Posterior vena cava (tissue), 2 donors: Measurements from ENCODE around the gene CEP57. TPM values are rescaled to one million over a fixed set of nuclear protein-coding genes. Genes with fewer than 3 reads are reported as not detected.
"Not testable (repeated sequence)": the region's sequence is repeated elsewhere in the genome, so short reads cannot be mapped to it uniquely, and the experiment has no call there.

Source experiments
- DNase-seq: peaks from one replicate; pipeline ENCODE4 v3.0.0-alpha.2; 2020; ENCODE audit warnings: low spot score
- intact Hi-C, 2 donors: fragments of 100-400 bp; cut with DNase I; formaldehyde crosslinking; loops; one replicate each; pipeline versions ENCODE4 v1.14.1 to v1.14.2; 2022 to 2023
- total RNA-seq, 2 donors: library from RNA; stranded (reverse); fragmentation: NEBNext Ultra II Directional; extraction: Animal tissue kit (Norgen Biotek cat#: 25700); gene quantifications; one replicate each; pipeline ENCODE4 v1.2.1, GENCODE V29; 2021
- donor health status: DM: yes; HTN: yes; CAD: no.
- donor health status: DM: yes; HTN: yes; CAD: no.

CEP57 gene
- total RNA-seq, 2 donors from 2014 or later: 22.0 to 26.7 TPM

DNA sequence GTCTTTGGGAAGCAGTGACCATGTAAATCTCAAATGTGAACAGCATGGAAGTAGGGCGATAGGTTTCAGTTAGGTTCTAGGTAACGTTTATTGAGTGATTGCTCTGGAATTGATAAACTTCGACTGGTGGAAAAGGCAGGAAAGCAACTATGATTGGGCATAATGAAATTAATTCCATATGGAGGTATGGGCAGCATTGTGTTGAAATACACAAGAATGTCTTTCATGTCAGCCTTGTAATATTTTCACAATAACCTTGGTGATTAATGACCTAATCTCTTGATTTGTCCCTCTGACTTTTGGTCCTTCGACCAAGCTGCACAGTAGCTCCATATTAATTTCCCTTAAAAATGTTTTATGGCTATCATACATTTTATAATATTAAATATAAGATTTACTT, 2.8 kb downstream of the CEP57 start:
- DNase-seq: no peak
- intact Hi-C loops: no loop called here

DNA sequence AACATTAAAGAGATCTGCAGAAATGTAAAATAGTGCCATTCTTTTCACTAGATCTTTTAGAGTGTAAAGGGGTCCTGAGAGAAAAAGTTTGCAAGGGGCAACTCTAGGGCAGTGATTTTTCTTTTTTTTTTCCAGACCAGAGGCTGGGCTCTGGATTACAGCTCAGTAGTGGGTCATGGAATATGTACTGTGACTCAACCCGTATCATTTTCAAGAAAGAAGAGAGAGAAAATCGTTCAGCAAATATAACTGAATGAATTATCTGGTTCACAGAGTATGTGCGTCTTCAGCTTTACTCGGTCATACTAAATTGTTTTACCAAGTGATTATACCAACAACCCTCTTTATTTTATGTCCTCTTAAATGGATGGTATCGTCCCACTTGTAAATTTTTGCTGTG, 3.8 kb downstream of the CEP57 start:
- no peak for DNase-seq
- intact Hi-C loops: no loop called here

DNA sequence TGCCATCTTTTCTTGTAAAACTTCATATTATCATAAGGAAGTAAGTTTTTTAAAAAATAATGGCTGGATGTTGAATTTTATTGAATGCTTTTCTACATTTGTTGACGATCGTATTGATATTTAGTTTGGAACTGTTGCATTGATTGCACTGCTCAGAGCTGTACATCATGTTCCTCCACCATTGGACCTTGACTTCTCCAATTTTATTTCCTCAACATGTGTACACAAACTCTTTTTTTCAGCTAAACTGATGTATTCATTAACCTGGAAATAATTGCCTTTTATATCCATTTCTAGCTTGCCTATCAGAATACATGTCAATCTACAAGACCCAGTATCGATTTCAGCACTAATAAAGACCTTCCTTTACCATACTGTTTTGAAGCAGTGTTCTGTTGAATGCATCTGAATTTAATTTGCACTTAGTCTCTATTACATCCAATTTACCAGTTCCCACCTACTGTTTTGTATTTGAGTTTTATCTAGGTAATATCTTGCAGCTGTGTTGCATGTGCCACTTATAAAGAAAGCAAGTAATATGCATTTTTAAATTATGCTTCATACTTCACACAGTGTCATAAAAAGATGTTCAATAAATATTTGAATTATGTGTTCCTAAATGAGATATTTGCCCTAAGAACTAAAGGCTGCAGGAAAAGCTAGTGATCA, 5.5 kb downstream of the CEP57 start:
- DNase-seq: no peak
- intact Hi-C loops: no loop called here

DNA sequence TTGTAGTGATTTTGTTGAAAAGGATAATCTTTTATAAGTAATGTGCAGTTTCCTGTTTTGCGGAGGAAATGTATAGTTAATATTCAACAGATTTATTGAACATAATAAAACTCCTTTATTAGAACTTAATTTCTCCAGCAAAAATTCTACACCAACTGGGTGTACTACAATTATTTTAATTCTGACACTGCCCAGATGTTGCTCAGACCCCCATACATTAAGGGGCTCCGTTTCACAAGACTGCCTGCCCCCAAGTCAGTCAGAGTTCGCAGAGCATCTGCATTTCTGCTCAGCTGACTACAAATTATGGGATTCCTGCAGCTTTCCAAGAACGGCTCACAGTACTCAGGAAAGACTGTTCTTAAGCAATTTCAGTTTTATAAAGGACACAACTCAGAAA, 6.2 kb downstream of the CEP57 start:
- intact Hi-C loops: no loop called here

DNA sequence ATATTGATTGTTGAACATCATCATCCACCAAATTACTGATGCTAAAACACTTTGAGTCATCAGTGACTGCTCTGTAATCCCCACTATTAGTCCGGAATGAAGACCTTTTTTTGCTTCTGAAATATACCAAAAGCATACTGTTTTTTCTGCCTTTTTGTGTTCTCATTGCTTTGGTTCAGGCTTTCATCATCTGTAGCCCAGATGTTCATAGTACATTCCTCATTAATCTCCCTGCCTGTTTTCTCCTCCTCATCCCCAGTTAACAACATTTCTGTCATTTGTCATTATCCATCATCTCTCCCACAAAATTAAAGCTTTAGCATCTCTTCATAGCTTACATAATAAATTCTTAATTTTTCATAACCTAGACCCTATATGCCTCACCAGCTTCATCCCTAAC, 9.2 kb downstream of the CEP57 start:
- DNase-seq: no peak

More for the DNA sequence above, 6.2 kb downstream of the CEP57 start:
- DNase-seq: no peak

DNA sequence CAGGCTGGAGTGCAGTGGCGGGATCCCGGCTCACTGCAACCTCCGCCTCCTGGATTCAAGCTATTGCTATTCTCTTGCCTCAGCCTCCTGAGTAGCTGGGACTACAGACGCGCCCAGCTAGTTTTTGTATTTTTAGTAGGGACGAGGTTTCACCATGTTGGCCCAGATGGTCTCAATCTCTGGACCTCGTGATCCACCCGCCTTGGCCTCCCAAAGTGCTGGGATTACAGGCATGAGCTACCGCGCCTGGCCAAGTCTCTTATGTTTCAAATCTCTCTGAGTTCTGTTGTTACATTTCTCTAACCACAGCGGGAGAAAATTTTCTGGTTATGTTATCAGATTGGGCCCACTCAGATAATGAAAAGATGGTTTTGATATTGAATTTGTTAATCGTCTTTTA, 10.1 kb downstream of the CEP57 start:
- intact Hi-C loops: no loop called here
- DNase-seq: no peak

More for the DNA sequence above, 9.2 kb downstream of the CEP57 start:
- intact Hi-C loops: no loop called here

DNA sequence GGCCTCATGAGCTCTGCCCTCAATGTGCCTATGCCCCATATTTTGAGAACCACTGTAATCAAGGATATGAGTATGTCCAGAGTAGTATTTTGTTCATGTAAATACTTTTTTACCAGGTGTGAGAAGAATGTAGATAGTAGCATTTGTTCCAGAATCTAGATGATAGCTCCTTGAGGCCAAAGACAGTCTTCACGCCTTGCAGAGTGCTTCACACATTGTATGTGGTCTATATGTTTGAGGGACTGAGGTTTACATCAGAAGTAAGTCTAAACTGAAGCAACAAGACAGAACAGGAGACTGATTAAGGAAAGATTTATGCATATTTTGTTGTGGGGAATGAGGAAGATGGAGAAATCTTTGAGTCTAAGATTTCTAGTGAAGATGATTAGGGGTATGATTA, 12.5 kb downstream of the CEP57 start:
- intact Hi-C loops: no loop called here
- no peak for DNase-seq

DNA sequence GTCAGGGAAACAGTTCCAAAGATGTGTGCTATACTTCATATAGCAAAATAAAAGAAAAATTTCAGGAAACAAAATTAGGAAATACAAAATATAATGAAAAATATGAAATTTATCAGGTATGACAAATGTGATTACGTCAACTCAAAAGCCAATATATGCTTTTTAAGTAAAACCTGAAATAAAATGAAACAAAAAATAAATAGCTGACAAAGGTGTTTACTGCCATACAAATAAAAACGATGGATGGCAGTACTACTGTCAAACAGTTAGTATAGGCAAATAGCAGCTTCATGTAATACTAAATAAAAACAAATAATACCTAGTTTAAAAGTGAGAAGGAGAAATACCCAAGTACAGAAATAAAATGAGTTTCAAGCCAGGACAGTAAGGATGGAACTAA, 13.7 kb downstream of the CEP57 start:
- DNase-seq: no peak
- intact Hi-C loops: no loop called here

DNA sequence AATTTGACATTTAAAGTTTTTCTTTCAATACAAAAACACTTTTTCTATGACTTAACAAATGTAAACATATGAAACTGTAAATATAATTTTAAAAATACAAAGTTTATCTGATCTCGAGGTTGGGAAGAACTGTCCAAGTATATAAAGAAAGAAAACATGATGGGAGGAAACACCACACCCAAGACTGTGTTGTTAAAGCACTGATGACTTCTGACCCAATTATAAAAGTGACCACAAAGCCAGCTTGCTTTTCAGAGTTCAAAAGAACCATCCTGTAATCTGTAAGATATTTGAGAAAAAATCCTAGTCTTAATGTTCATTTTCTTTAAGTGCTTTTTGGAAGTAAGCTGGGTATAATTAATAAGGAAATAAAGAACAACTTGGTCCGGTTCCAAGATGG, 15.6 kb downstream of the CEP57 start:
- DNase-seq: no peak
- intact Hi-C loops: no loop called here

DNA sequence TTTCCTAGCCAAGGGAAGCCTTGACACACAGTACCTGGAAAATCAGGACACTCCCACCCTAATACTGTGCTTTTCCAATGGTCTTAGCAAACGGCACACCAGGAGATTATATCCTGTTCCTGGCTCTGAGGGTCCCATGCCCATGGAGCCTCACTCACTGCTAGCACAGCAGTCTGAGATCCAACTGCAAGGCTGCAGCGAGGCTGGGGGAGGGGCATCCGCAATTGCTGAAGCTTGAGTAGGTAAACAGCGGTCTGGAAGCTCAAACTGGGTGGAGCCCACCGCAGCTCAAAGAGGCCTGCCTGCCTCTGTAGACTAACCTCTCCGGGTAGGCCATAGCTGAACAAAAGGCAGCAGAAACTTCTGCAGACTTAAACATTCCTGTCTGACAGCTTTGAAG, 16.2 kb downstream of the CEP57 start:
- DNase-seq: peak; percentile 45
- intact Hi-C loops: not testable (repeated sequence)

DNA sequence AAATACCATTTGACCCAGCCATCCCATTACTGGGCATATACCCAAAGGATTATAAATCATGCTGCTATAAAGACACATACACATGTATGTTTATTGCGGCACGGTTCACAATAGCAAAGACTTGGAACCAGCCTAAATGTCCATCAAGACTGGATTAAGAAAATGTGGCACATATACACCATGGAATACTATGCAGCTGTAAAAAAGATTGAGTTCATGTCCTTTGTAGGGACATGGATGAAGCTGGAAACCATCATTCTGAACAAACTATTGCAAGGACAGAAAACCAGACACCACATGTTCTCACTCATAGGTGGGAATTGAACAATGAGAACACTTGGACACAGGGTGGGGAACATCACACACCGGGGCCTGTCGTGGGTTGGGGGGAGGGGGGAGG, 20.8 kb downstream of the CEP57 start:
- intact Hi-C loops, DNase-seq: not testable (repeated sequence)

DNA sequence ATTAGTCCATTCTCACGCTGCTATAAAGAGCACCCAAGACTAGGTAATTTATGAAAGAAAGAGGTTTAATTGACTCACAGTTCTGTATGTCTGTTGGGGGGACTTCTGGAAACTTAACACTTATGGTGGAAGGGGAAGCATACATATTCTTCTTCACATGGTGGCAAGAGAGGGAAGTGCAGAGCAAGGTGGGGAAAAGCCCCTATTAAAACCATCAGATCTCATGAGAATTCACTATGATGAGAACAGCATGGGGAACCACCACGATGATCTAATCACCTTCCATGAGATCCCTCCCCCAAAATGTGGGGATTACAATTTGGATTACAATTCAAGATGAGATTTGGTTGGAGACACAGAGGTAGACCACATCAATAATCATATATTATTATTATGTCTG, 25.7 kb downstream of the CEP57 start:
- intact Hi-C loops: no loop called here
- DNase-seq: no peak

DNA sequence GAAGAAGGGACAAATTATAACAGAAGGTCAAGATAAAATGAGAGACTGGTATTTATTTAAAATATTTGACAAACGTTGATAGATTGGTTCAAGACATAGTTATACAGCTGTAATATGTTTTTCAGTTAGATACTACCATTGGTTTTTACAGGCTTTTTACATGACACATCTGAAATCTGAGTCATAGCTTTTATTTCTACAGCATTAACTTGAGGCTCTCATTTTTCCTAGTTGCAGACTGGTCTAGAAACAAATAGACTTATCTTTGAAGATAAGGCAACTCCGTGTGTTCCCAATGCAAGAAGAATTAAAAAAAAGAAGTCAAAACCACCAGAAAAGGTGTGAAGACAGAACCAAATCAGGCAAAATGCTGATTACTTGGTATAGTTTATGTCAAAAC, 31.3 kb downstream of the CEP57 start:
- DNase-seq: no peak
- intact Hi-C loops: no loop called here

DNA sequence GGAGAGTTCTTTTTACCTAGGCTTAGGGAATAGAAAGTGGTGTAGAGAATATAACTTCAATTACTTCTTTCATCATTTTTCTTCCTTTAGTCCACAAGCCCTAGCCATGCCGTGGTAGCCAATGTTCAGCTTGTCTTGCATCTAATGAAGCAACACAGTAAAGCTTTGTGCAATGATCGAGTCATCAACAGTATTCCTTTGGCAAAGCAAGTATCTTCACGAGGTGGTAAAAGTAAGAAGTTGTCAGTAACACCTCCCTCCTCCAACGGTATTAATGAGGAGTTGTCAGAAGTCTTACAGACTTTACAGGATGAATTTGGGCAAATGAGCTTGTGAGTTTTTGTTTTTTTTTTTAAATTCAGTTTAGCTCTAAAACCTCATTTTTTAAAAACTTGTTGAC, 37.4 kb downstream of the CEP57 start:
- intact Hi-C loops: loop anchor here in 1 of 2 donors (1.0 kb wide), 1 partner anchor 17 kb away; no protein-coding TSS in a partner anchor
- no peak for DNase-seq

DNA sequence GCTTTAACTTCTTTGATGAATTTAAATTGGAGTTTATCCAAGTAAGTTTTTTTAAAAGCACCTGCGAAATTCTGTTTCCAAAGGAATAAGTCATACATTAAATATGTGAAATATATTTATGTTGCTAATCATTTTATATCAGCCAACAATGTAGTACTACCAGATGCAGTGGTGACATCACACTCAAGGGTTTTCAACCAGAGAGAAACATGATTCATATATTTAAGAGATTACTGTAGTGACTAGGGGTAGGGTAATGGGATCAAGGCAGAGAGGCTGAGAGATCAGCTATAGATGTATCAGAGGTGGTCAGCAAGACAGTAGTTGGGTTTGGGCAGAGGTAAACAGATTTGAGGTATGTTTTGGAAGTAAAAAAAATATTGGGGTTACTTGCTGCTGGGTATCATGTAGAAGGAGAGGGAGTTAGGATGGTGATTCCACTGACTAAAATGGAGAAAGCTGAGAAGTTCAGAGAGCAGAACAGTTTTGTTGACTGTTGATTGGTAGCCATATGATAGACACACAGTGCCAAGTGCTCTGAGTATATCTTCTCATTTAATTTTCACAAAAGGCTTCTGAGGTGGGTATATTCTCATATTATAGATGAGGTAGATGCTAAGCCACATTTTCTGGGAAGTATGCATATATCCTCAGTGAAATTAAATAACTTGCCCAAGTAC, 39.4 kb downstream of the CEP57 start:
- intact Hi-C loops: loop anchor here in 1 of 2 donors (10.0 kb wide), 1 partner anchor 565 kb away; the partner anchor contains the start of gene JRKL
- no peak for DNase-seq

DNA sequence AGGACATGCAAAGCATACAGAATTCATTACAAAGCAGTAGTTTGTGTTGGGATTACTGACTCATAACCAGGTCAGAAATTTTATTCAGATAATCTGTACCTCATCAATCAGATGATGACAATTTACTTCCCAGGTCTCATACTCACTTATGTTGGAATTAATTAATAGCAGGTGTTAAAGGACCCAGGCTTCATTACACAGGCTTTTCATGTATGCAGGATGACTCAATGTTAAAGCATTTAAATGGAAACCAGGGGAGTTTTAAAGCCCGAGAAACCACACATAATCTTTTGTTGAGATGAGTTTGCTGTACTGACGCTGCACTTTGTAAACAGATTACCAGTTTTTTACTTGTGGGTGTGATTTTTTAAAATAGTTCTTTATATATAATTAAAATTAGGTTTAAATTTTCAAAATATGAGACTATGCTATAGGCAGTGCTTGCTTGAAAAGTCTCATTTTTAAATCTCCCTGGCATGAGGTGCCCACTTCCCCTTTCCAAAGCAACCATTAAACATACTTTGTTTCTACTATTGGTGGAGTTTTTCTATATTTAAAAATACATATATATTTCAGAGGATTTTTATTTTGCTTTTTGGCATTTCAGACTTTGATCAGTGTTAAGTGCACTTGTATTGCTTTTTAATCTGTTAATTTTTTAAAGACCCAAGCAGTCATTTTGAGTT, 41.0 kb downstream of the CEP57 start:
- intact Hi-C loops: loop anchor here in 1 of 2 donors (10.0 kb wide), 1 partner anchor 563 kb away; the partner anchor contains the start of gene JRKL
- no peak for DNase-seq

DNA sequence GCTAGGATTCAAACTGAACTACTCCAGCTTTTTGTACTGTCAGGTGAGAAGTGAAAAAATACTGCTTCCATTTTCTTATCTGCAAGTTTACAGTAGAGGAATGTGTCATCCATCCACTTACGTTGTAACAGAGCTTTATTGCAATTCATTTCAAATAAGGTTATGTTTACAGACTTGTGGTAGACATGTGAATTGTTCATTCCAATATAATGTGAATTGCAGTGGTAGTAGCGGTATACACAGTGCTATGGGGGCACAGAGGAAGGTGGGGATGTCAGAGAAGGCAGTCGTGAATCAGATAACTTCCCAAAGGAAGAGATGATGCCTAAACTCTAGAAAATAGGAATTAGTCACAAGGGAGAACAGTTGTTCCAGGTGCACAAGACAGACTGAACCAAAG, 42.5 kb downstream of the CEP57 start:
- DNase-seq: no peak
- intact Hi-C loops: loop anchor here in 1 of 2 donors (10.0 kb wide), 1 partner anchor 562 kb away; the partner anchor contains the start of gene JRKL

DNA sequence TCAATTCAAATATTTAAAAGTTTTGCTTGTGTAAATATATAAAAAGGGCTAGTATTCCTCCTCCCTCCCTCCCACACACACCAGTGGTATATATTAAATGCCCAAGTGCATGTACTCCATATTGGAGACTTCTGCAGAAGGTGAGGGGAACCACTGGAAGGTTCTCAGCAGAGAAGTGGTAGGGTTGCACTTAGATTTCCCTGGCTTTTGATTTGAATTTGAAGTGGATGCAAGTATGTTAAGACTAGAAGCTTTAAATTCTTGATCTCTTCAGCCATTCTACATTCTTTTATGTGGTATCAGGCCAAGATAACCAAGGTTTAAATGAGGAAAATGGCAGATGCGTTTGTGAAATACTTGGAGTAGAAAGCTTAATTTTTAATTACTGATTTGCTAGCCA, 43.1 kb downstream of the CEP57 start:
- intact Hi-C loops: loop anchor here in 1 of 2 donors (10.0 kb wide), 1 partner anchor 561 kb away; the partner anchor contains the start of gene JRKL

DNA sequence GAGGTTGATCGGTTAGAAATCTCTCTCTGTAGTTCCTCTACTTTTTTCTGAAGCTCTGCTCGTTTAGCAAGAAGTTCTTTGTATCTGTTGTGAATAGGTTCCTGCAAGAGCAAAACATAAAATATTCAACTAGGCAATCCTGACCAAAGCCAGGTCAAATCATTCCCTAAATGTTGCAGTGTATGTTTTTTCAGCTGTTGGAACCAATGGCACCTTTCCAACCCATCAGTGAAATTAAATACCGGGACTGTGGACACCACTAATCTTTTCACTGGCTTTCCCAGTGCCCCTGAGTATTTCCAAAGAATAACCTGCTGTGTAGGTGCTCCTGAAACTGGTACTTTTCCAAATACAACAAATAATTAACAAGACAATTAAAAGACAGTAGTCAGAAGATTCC, 45.1 kb downstream of the CEP57 start:
- intact Hi-C loops: loop anchor here in 1 of 2 donors (10.0 kb wide), 1 partner anchor 559 kb away; the partner anchor contains the start of gene JRKL
- no peak for DNase-seq

More for the DNA sequence above, 43.1 kb downstream of the CEP57 start:
- no peak for DNase-seq
